Bronchial epithelial cell (primary cell): ENCODE results near the gene PPL. TPM values are rescaled to one million over a fixed set of nuclear protein-coding genes. Genes with fewer than 3 reads are reported as not detected.

Source experiments
- DNase-seq: peaks from one replicate; pipeline ENCODE4 v3.0.0-alpha.2; 2010; ENCODE audit warnings: low read depth
- FAIRE-seq: peaks from 2 replicates; lab custom pipeline; 2011; peaks lifted over from hg19 to GRCh38; lab: Jason Lieb, UNC
- H3K27me3 ChIP-seq: 2 replicates; pipeline ENCODE4 v1.5.1; 2011; ENCODE audit warnings: low read length; ENCODE audit not compliant: control insufficient read depth, insufficient read depth
- H3K36me3 ChIP-seq: 2 replicates; pipeline ENCODE4 v1.5.1; 2011; ENCODE audit warnings: low read length; ENCODE audit not compliant: control insufficient read depth, insufficient read depth
- H3K4me3 ChIP-seq: 2 replicates; pipeline ENCODE4 v1.5.1; 2011; ENCODE audit warnings: mild to moderate bottlenecking, low read depth, low read length, control low read depth
- total RNA-seq: library from RNA; depleted of rRNA; stranded (reverse); fragments of >200 nt; gene quantifications from 2 replicates; pipeline ENCODE4 v1.2.1, GENCODE V29; 2014
- TF ChIP-seq, protein P1 (sequence below): IDR thresholded peaks from 2 replicates; pipeline ENCODE4 v1.5.1; 2011; ENCODE audit warnings: mild to moderate bottlenecking, moderate library complexity, low read length, control low read depth, inconsistent platforms; ENCODE audit not compliant: insufficient read depth, severe bottlenecking

Gene PPL, protein sequence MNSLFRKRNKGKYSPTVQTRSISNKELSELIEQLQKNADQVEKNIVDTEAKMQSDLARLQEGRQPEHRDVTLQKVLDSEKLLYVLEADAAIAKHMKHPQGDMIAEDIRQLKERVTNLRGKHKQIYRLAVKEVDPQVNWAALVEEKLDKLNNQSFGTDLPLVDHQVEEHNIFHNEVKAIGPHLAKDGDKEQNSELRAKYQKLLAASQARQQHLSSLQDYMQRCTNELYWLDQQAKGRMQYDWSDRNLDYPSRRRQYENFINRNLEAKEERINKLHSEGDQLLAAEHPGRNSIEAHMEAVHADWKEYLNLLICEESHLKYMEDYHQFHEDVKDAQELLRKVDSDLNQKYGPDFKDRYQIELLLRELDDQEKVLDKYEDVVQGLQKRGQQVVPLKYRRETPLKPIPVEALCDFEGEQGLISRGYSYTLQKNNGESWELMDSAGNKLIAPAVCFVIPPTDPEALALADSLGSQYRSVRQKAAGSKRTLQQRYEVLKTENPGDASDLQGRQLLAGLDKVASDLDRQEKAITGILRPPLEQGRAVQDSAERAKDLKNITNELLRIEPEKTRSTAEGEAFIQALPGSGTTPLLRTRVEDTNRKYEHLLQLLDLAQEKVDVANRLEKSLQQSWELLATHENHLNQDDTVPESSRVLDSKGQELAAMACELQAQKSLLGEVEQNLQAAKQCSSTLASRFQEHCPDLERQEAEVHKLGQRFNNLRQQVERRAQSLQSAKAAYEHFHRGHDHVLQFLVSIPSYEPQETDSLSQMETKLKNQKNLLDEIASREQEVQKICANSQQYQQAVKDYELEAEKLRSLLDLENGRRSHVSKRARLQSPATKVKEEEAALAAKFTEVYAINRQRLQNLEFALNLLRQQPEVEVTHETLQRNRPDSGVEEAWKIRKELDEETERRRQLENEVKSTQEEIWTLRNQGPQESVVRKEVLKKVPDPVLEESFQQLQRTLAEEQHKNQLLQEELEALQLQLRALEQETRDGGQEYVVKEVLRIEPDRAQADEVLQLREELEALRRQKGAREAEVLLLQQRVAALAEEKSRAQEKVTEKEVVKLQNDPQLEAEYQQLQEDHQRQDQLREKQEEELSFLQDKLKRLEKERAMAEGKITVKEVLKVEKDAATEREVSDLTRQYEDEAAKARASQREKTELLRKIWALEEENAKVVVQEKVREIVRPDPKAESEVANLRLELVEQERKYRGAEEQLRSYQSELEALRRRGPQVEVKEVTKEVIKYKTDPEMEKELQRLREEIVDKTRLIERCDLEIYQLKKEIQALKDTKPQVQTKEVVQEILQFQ (N-terminal part only)
- total RNA-seq, result 184 and 378 TPM in 2 replicates

- Histone ChIP-seq H3K27me3 (no peaks in the 10 kb centered on the region), H3K4me3 (peak within 1 kb of the TSS; percentile 79), H3K36me3 (peaks cover 8% of the 10 kb centered on the region)
- FAIRE-seq, result no peak
- TF ChIP-seq, protein P1, sequence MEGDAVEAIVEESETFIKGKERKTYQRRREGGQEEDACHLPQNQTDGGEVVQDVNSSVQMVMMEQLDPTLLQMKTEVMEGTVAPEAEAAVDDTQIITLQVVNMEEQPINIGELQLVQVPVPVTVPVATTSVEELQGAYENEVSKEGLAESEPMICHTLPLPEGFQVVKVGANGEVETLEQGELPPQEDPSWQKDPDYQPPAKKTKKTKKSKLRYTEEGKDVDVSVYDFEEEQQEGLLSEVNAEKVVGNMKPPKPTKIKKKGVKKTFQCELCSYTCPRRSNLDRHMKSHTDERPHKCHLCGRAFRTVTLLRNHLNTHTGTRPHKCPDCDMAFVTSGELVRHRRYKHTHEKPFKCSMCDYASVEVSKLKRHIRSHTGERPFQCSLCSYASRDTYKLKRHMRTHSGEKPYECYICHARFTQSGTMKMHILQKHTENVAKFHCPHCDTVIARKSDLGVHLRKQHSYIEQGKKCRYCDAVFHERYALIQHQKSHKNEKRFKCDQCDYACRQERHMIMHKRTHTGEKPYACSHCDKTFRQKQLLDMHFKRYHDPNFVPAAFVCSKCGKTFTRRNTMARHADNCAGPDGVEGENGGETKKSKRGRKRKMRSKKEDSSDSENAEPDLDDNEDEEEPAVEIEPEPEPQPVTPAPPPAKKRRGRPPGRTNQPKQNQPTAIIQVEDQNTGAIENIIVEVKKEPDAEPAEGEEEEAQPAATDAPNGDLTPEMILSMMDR, result no peak
- DNase-seq, result peak; percentile 55
Observed at GRCh38 chr16:4936991-4937781, at the start of gene PPL. PPL (minus strand) TSS chr16:4937148; CDS start chr16:4937045, 103 bp downstream.

- H3K27me3 ChIP-seq, result peaks cover 8% of the 10 kb centered on the region
- no peak overlapping the region for H3K4me3 ChIP-seq
- peak; percentile 3 for DNase-seq
- FAIRE-seq, result no peak
- TF ChIP-seq, protein P1, result no peak
- H3K36me3 ChIP-seq, result no peaks in the 10 kb centered on the region
Observed at GRCh38 chr16:4984174-4984990, 47.4 kb upstream of the PPL start.

DNA sequence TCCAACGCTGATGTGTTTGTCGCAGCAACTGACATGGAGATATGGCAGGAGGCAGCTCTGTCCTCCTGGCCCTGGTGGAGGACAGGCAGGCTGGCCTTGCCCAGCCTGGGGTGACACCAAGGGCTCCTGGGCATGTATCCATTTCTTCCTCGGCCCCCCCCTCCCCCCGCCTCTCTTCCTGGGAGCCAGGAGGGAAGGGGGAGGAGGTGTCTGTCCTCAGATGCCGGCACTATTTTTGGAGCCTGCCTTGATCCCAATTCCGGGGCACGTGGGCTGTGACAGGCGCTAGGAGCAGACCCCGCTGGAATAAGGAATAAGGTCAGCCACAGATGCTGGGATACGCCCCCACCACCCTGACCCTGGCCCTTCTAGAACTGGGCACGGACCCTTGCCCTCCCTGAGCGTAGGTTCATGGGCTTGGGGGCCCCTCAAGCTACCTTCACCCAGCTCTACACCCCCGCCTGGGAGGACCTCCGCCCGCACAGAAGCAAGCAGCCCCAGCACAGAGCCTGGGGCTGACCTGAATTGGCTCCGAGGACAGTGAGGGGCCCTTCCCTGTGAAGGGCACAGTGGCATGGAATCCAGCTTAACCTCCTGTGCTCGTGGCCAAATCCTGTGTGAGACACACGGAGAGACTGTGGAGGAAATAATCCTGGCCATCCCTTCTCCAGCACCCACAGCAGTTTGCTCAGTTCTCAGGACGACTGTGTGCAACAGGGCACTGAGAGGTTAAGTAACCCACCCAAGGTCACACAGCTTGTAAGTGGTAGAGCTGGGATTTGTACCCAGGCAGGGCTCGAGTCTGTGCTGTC lies 45.3 kb upstream of the PPL start:
- DNase-seq (no peak), FAIRE-seq (no peak)
- Histone ChIP-seq H3K36me3 (no peaks in the 10 kb centered on the region), H3K27me3 (peaks cover 2% of the 10 kb centered on the region), H3K4me3 (no peak overlapping the region)
- TF ChIP-seq, protein P1, result no peak

- TF ChIP-seq, protein P1, result no peak
- no peak for FAIRE-seq
Observed at GRCh38 chr16:4981473-4981872, 44.5 kb upstream of the PPL start.

More at GRCh38 chr16:4981473-4981872, 44.5 kb upstream of the PPL start:
- Histone ChIP-seq H3K27me3 (no peaks in the 10 kb centered on the region), H3K4me3 (no peak overlapping the region), H3K36me3 (no peaks in the 10 kb centered on the region)
- DNase-seq, result no peak
